GM21423 (cell line): ENCODE data around the gene PDE6H.

Experiments
- ATAC-seq: cut with Tn5 transposase; IDR thresholded peaks from one replicate; pipeline ENCODE4 v1.9.1; 2021; ENCODE audit warnings: mild to moderate bottlenecking, moderate library complexity; ENCODE audit not compliant: unreplicated experiment

Gene PDE6H

GRCh38 chr12:14999021-14999694, 26.3 kb downstream of the PDE6H start:
- ATAC-seq, result no peak

DNA sequence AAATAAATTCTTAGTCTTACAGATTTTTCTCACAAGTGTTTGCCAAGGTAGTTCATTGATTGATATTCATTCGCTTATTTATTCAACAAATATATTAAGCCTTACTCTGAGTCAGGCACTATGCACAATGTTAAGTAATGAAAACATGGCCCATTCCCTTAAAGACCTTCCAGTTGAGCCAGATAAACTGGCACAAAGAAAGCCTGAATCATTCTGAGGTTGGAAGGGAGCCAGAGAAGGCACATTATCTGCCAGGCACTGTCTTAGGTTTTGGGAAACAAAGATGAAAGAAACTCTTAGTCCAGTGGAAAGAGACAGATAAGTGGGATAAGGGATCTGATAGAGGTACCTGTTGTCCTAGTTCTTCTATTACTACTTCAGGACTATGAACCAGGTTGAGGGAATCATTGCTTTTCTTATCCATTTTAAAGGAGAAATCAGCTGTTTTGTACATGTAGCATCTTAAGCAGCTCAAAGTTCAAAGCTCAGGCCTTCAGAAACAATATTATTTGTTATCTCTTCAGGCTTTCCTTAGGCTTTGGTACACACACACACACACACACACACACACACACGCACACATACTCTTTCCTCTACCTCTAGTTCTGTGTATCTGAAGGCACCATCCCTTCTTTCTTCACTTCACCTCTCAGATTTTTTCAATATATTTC, 27.0 kb downstream of the PDE6H start:
- ATAC-seq, result no peak

DNA sequence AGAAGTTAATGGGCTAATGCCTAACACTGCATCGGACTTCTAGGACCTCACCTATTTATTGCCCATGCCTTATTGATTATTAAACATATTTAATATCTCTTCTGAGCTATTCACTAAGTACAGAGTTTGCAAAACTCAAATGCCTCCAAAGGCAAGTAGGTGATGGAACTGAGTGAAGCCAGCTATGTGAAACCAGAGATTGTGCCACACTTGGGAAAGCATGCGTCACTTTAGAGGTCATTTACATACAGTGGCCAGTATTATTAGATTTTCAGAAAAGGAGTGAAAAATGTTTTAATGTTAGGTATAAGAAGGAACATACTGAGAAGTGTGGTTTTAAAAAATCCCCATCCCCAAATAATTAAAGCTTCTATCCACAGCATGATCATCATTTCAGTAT, 27.7 kb downstream of the PDE6H start:
- no peak for ATAC-seq

DNA sequence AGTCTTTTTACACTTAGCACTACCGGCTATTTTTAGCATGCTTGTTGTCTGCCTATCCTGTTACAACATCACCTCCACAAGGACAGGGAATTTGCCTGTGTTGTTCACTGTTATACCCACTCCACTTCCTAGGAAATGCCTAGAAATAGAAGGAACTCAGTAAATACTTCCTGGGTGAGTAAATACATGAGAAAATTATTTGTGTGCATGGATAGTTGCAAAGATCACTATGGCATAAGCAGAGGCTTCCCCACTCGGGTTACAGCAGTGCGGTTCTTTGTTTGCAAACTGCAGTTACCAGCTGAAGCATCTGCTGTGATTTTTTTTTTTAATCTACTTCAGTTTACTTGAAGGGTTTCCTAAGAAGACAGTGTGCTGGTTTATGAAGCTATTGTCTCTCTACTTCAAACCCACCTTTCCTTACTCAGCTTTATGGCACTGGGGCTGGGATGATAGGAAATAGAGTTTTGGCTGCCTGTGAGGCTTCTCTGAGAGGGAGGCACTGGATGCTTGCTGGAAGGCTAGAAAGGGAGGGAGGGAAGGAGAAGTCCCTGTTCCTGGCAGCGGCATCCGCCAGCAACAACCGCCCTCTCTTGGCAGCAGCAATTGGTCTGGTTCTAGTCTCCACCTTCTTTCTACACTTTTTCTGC, 29.0 kb downstream of the PDE6H start:
- ATAC-seq, result no peak

DNA sequence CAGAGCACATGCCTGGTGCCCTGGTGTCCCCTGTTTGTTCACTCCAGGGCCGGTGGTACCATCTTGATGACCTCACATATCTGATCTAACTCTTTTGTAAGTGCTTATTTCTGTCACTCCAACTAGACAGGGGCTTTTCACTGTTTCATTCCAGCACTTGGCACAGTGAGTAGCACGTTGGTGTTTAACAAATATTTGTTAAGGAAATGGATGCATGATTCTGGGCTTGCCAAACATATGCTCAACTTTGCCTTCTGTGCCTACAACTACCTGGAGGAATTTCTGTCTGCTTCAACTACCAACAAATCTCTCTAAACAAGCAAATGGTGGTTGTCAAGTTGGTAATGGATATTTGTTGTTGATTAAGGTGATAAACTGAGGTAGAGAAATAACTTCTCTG, 31.6 kb downstream of the PDE6H start:
- no peak for ATAC-seq

- no peak for ATAC-seq
Observed at GRCh38 chr12:15005064-15005463, 32.2 kb downstream of the PDE6H start.

DNA sequence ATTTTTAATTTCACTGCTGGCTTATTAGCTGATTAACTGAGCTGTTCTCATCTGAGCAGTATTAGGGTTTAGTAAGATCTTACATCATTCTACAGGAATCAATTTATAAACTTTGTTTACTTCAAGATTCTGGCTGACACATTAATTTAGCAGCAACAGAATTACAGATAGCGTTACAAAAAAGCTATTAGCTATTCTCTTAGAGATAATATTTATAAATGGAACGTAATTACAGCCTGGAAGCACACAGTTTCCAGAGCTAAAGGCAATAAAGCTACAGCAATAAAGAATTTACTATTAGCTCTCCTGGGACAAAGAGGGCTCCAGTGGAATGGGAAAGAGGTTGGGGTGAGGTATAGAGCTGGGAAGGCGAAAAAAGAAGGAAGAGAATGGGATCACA, 34.7 kb downstream of the PDE6H start:
- no peak for ATAC-seq

GRCh38 chr12:15011162-15011561, 38.3 kb downstream of the PDE6H start:
- peak; percentile 60 for ATAC-seq

DNA sequence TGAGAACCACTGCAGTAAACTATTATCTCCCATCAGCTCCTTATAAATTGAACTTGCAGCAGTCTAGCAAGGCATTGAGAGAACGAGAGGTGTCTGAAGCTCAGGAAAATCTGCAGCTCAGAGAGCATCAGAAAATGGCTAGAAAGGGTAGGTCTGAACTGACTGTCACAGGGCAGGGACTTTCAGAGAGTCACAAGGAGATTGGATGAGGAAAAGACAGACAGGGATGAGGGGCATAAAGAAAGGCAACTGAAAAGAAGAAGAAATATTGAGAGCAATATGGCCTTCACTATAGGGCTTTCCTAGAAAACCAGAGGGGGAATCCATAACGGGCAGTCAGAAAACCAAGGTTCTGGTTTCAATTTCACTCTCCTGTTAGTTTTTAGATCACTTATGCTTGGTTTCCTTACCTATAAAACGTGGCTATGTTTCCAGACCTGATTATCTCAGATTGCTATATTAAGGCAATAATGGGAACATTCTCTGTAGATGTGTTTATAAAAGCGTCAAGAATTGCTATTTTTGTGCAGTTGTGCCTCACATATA, 40.9 kb downstream of the PDE6H start:
- ATAC-seq, result no peak

DNA sequence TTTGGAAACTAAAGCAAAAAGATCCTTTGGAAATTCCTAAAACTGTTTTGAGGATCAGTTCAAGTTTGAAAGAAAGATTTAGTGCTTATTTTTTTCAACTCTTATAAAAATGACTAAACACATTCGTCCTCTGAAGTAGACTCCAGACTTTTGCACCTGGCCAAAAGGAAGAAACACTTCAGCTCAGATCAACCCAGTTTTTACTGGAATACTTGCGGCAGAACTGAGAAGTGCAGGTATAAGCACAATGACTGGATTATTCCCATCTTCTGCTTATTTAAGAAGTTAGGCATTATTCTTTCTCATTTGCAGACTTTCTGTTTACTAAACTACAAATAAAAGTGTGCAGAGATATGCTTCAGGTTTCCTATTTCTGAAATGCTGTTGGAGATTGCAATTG, 41.9 kb downstream of the PDE6H start:
- ATAC-seq, result no peak

DNA sequence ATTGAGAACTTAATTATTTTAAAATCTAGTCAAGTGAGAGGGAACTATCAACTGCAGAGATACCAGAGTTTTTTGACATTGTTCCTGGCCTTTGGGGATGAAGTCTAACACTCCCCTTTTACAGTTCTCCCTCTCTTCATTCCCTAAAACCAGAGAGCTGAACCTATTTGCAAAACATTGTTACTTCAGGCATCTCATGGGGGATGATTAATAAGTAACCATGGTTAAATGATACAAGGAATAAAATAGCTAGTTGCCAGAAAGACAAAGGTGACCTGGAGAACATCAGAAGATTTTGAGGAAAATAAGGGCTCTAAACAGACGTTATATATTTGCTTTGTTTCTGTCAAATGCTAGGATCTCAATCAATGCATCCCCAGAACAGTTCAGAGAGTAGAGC, 42.3 kb downstream of the PDE6H start:
- ATAC-seq, result no peak

GRCh38 chr12:15020156-15020555, 47.3 kb downstream of the PDE6H start:
- no peak for ATAC-seq
